Measurements from ENCODE around the gene PDXP. TPM values are rescaled to one million over a fixed set of nuclear protein-coding genes. Genes with fewer than 3 reads are reported as not detected.

Gene PDXP
- total and polyA plus RNA-seq, 2 of the 13 experiments (the other 11 are each of a cell fraction or from before 2014, with no cell fraction given): 58.2 to 70.6 TPM

DNA sequence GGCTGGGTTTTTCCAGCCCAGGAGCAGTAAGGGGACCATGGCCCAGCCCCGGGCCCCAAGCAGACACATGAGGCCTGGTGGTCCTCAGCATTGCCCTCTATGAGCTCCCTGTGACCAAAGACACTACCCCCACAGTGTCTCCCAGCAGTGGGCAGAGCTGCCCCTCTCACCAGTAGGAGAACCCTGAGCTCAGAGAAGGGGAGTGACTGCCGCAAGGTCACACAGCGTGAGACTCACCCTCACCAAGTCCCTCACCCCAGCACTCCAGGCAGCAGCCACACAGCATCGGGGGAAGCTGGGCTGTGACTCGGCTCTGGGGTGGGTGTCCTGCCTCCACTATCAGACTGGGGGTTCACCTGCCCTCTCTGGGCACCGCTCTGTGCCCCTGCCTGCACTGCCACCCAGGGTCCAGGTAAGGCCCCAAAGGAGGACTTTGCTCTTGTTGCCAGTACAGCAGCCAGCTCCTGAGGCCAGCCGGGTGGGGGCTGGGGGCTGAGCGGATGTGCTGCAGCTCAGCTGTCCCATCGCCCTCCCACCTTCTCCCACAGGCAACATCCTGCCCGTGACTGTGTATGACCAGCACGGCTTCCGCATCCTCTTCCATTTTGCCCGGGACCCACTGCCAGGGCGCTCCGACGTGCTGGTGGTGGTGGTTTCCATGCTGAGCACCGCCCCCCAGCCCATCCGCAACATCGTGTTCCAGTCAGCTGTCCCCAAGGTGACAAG lies 26.9 kb upstream of the PDXP start:
- H3K4me1 ChIP-seq (ENCODE audit: insufficient read depth, low read length): peaks cover 62% of the 10 kb centered on the region
- no peaks in the 10 kb centered on the region for H3K9me3 ChIP-seq (ENCODE audit: low read length)
- peak overlapping the region; percentile 84 for H3K27ac ChIP-seq (ENCODE audit: extremely low read length, insufficient read depth, low read length)
- ATAC-seq (peak; percentile 10), FAIRE-seq (no peak), DNase-seq (ENCODE audit: low spot score) (peak; percentile 36)
- no peaks in the 10 kb centered on the region; a peak in 1 of 5 replicates for H3K36me3 ChIP-seq (replicated peaks in 1 of 2; ENCODE audit: control insufficient read depth in 1 of 2, insufficient read depth in 2 of 2, low read length in 2 of 2)
- in situ Hi-C loops (cut with HindIII; ENCODE audit: extremely low pct_ligation_motif_present, low pct_unique_long_range_greater_than_20kb) (no loop called here), intact Hi-C loops (cut with micrococcal nuclease; ENCODE audit: unreplicated experiment) (no loop called here)
- BruUV-seq (replicated peaks): no TSS peak
- ChIA-PET CTCF (ENCODE audit: low intra/inter-chr PET ratio, low total read pairs) (no interaction called here), POLR2A (interaction anchor here (0.7 to 15.8 kb wide), 6 partner anchors 12 to 73 kb away, joined by 3 to 242 read pairs (median 6); partner anchors contain the start of genes GGA1, NOL12 and PDXP)
- peak overlapping the region; percentile 94 for H3K4me2 ChIP-seq (ENCODE audit: low read depth, low read length)
- peak overlapping the region in 1 of 3 experiments; percentile 69; a peak in 2 of 6 replicates for H3K4me3 ChIP-seq (replicated peaks in 1 of 3; ENCODE audit: insufficient read depth in 1 of 3, low read depth in 2 of 3, low read length in 3 of 3)
- H2AFZ ChIP-seq (ENCODE audit: low read length): no peak overlapping the region
- H3K27me3 ChIP-seq (ENCODE audit: control insufficient read depth in 1 of 2, insufficient read depth in 2 of 2, low read length in 2 of 2): no peaks in the 10 kb centered on the region
- H3K79me2 ChIP-seq (ENCODE audit: insufficient read depth, low read length): no peaks in the 10 kb centered on the region
- WGBS (ENCODE audit: low lambda C conversion rate): 42% methylated on average over 9 of the region's 19 CpGs
- H4K20me1 ChIP-seq (ENCODE audit: insufficient read depth, low read length): no peaks in the 10 kb centered on the region
- peak overlapping the region; percentile 63 for H3K9ac ChIP-seq (ENCODE audit: insufficient read depth, low read depth, low read length)
- peak; percentile 69; the same call in 1 of the 2 replicates for TF ChIP-seq ZFX (CRISPR knock-in tag; IDR thresholded peaks at IDR 0.05; ENCODE audit: low read depth)
- TF ChIP-seq, protein P1, sequence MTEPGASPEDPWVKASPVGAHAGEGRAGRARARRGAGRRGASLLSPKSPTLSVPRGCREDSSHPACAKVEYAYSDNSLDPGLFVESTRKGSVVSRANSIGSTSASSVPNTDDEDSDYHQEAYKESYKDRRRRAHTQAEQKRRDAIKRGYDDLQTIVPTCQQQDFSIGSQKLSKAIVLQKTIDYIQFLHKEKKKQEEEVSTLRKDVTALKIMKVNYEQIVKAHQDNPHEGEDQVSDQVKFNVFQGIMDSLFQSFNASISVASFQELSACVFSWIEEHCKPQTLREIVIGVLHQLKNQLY (CRISPR knock-in tag; IDR thresholded peaks at IDR 0.05): peak; percentile 12; the same call in 1 of the 2 replicates
- TF ChIP-seq ZSCAN29 (CRISPR knock-in tag; conservative IDR thresholded peaks at IDR 0.05): peak; percentile 24; the same call in 1 of the 2 replicates
- TF ChIP-seq ZNF557 (CRISPR knock-in tag; IDR thresholded peaks at IDR 0.05): no peak
- peak in 1 of 2 experiments; percentile 48; a peak in 1 of 4 replicates for TF ChIP-seq EP300 (IDR thresholded peaks at IDR 0.05; ENCODE audit: low read depth in 2 of 2, low read length in 2 of 2)
- peak; percentile 8; the same call in 1 of the 2 replicates for TF ChIP-seq EP300 (CRISPR knock-in tag; IDR thresholded peaks at IDR 0.05; ENCODE audit: borderline replicate concordance)
- TF ChIP-seq ETV5 (CRISPR knock-in tag; IDR thresholded peaks at IDR 0.05; ENCODE audit: borderline replicate concordance): peak; percentile 97
- TF ChIP-seq MED1 (CRISPR knock-in tag; IDR thresholded peaks at IDR 0.05): peak; percentile 90
- TF ChIP-seq DMAP1 (CRISPR knock-in tag; IDR thresholded peaks at IDR 0.05): peak; percentile 28; the same call in 1 of the 2 replicates
- TF ChIP-seq, protein P2, sequence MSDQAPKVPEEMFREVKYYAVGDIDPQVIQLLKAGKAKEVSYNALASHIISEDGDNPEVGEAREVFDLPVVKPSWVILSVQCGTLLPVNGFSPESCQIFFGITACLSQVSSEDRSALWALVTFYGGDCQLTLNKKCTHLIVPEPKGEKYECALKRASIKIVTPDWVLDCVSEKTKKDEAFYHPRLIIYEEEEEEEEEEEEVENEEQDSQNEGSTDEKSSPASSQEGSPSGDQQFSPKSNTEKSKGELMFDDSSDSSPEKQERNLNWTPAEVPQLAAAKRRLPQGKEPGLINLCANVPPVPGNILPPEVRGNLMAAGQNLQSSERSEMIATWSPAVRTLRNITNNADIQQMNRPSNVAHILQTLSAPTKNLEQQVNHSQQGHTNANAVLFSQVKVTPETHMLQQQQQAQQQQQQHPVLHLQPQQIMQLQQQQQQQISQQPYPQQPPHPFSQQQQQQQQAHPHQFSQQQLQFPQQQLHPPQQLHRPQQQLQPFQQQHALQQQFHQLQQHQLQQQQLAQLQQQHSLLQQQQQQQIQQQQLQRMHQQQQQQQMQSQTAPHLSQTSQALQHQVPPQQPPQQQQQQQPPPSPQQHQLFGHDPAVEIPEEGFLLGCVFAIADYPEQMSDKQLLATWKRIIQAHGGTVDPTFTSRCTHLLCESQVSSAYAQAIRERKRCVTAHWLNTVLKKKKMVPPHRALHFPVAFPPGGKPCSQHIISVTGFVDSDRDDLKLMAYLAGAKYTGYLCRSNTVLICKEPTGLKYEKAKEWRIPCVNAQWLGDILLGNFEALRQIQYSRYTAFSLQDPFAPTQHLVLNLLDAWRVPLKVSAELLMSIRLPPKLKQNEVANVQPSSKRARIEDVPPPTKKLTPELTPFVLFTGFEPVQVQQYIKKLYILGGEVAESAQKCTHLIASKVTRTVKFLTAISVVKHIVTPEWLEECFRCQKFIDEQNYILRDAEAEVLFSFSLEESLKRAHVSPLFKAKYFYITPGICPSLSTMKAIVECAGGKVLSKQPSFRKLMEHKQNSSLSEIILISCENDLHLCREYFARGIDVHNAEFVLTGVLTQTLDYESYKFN (CRISPR knock-in tag; conservative IDR thresholded peaks at IDR 0.05): peak; percentile 94
- 0 out of 2 replicates have a peak, but pooled peaks have one; percentile 45 for TF ChIP-seq ZBTB20 (CRISPR knock-in tag; IDR thresholded peaks at IDR 0.05; ENCODE audit: borderline replicate concordance, low read depth)
- TF ChIP-seq, protein P3, sequence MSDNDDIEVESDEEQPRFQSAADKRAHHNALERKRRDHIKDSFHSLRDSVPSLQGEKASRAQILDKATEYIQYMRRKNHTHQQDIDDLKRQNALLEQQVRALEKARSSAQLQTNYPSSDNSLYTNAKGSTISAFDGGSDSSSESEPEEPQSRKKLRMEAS (IDR thresholded peaks at IDR 0.05): peak; percentile 31
- TF ChIP-seq ZNF10 (CRISPR knock-in tag; IDR thresholded peaks at IDR 0.05; ENCODE audit: borderline replicate concordance, low read depth): 0 out of 2 replicates have a peak, but pooled peaks have one; percentile 17
- TF ChIP-seq RBFOX2 (IDR thresholded peaks at IDR 0.05; ENCODE audit: low read depth, low read length): peak; percentile 79
- peak; percentile 99 for TF ChIP-seq ZBTB38 (CRISPR knock-in tag; IDR thresholded peaks at IDR 0.05)
- TF ChIP-seq ZNF451 (CRISPR knock-in tag; IDR thresholded peaks at IDR 0.05): no peak
- TF ChIP-seq ZNF343 (CRISPR knock-in tag; IDR thresholded peaks at IDR 0.05): peak; percentile 56; the same call in 1 of the 2 replicates
- TF ChIP-seq ZNF589 (CRISPR knock-in tag; conservative IDR thresholded peaks at IDR 0.05): no peak
- TF ChIP-seq KAT7 (CRISPR knock-in tag; IDR thresholded peaks at IDR 0.05; ENCODE audit: borderline replicate concordance): no peak
- 0 out of 2 replicates have a peak, but pooled peaks have one; percentile 49 for TF ChIP-seq HOXD1 (CRISPR knock-in tag; IDR thresholded peaks at IDR 0.05)
- TF ChIP-seq HOXA3 (CRISPR knock-in tag; IDR thresholded peaks at IDR 0.05): peak; percentile 86
- peak; percentile 80 for TF ChIP-seq XRCC5 (optimal IDR thresholded peaks at IDR 0.05; ENCODE audit: low read length)

All from HepG2 (cell line).